IPS DF 6.9 (cell line): ENCODE measurements around the gene NRG3.

ENCODE experiments used
- DNase-seq: peaks from one replicate; pipeline ENCODE4 v3.0.0-alpha.2; 2013; ENCODE audit warnings: low read depth, low spot score
- H3K27ac ChIP-seq: one replicate; pipeline ENCODE4 v1.5.1; 2013; ENCODE audit warnings: low read length, control low read depth
- H3K27me3 ChIP-seq: 2 replicates; pipeline ENCODE4 v1.6.1; 2013; ENCODE audit warnings: mild to moderate bottlenecking, low read length; ENCODE audit not compliant: control insufficient read depth, insufficient read depth
- H3K36me3 ChIP-seq: 2 replicates; pipeline ENCODE4 v1.6.1; 2013; ENCODE audit warnings: low read length; ENCODE audit not compliant: control insufficient read depth, insufficient read depth
- H3K4me1 ChIP-seq: 2 replicates; pipeline ENCODE4 v1.6.1; 2013; ENCODE audit warnings: low read length; ENCODE audit not compliant: control insufficient read depth, insufficient read depth
- H3K4me3 ChIP-seq: 2 replicates; pipeline ENCODE4 v1.5.1; 2013; ENCODE audit warnings: mild to moderate bottlenecking, low read length
- H3K9me3 ChIP-seq: 2 replicates; pipeline ENCODE4 v1.6.1; 2013; ENCODE audit warnings: low read length, inconsistent platforms; ENCODE audit not compliant: control insufficient read depth, insufficient read depth
- WGBS: extraction: QIAGEN DNeasy Blood & Tissue Kit; methylation state at CpG from one replicate; pipeline ENCODE4 v1.1.7; 2013; ENCODE audit warnings: mixed read lengths, missing lambda C conversion rate; ENCODE audit not compliant: insufficient read length, insufficient coverage; 5-methylcytosine and 5-hydroxymethylcytosine counted together

Gene NRG3

GRCh38 chr10:82392533-82392932, 517.5 kb downstream of the NRG3 start:
- Histone ChIP-seq H3K4me3 (no peak overlapping the region), H3K36me3 (no peaks in the 10 kb centered on the region), H3K27me3 (no peaks in the 10 kb centered on the region), H3K9me3 (no peaks in the 10 kb centered on the region), H3K27ac (no peak overlapping the region), H3K4me1 (no peaks in the 10 kb centered on the region)
- DNase-seq = no peak

GRCh38 chr10:82394122-82394521, 519.1 kb downstream of the NRG3 start:
- Histone ChIP-seq H3K27me3 (no peaks in the 10 kb centered on the region), H3K4me1 (peaks cover 3% of the 10 kb centered on the region; the same call in 1 of the 2 replicates), H3K4me3 (no peak overlapping the region), H3K27ac (no peak overlapping the region), H3K9me3 (no peaks in the 10 kb centered on the region), H3K36me3 (no peaks in the 10 kb centered on the region)
- no peak for DNase-seq
- WGBS = no CpG with 5 or more reads among the region's 5 CpGs

GRCh38 chr10:82394987-82395386, 520.0 kb downstream of the NRG3 start:
- no peak for DNase-seq
- no peaks in the 10 kb centered on the region for H3K27me3 ChIP-seq
- H3K27ac ChIP-seq = no peak overlapping the region
- no peaks in the 10 kb centered on the region for H3K36me3 ChIP-seq
- H3K9me3 ChIP-seq = no peaks in the 10 kb centered on the region
- peaks cover 3% of the 10 kb centered on the region; the same call in 1 of the 2 replicates for H3K4me1 ChIP-seq
- WGBS = no CpG with 5 or more reads among the region's 5 CpGs
- no peak overlapping the region for H3K4me3 ChIP-seq

- Histone ChIP-seq H3K27me3 (no peaks in the 10 kb centered on the region), H3K9me3 (no peaks in the 10 kb centered on the region), H3K4me1 (peaks cover 3% of the 10 kb centered on the region; the same call in 1 of the 2 replicates), H3K4me3 (no peak overlapping the region), H3K36me3 (no peaks in the 10 kb centered on the region), H3K27ac (no peak overlapping the region)
- no peak for DNase-seq
Measured at GRCh38 chr10:82396886-82397285, 521.9 kb downstream of the NRG3 start.

GRCh38 chr10:82397854-82398253, 522.9 kb downstream of the NRG3 start:
- WGBS = no CpG with 5 or more reads among the region's 1 CpG
- no peak overlapping the region for H3K4me3 ChIP-seq
- H3K27ac ChIP-seq = no peak overlapping the region
- H3K4me1 ChIP-seq = peaks cover 3% of the 10 kb centered on the region; the same call in 1 of the 2 replicates
- no peaks in the 10 kb centered on the region for H3K9me3 ChIP-seq
- no peak for DNase-seq
- no peaks in the 10 kb centered on the region for H3K27me3 ChIP-seq
- no peaks in the 10 kb centered on the region for H3K36me3 ChIP-seq

- H3K4me1 ChIP-seq = peaks cover 3% of the 10 kb centered on the region; the same call in 1 of the 2 replicates
- H3K27me3 ChIP-seq = no peaks in the 10 kb centered on the region
- H3K4me3 ChIP-seq = no peak overlapping the region
- no peaks in the 10 kb centered on the region for H3K36me3 ChIP-seq
- no CpG with 5 or more reads among the region's 2 CpGs for WGBS
- no peaks in the 10 kb centered on the region for H3K9me3 ChIP-seq
- H3K27ac ChIP-seq = no peak overlapping the region
- DNase-seq = no peak
Measured at GRCh38 chr10:82399850-82400249, 524.9 kb downstream of the NRG3 start.

- no peak overlapping the region for H3K4me3 ChIP-seq
- H3K36me3 ChIP-seq = no peaks in the 10 kb centered on the region
- no peaks in the 10 kb centered on the region for H3K27me3 ChIP-seq
- no CpG with 5 or more reads among the region's 1 CpG for WGBS
- H3K27ac ChIP-seq = no peak overlapping the region
- no peak for DNase-seq
- peaks cover 3% of the 10 kb centered on the region; the same call in 1 of the 2 replicates for H3K4me1 ChIP-seq
- no peaks in the 10 kb centered on the region for H3K9me3 ChIP-seq
Measured at GRCh38 chr10:82400841-82401240, 525.8 kb downstream of the NRG3 start.

- no CpG with 5 or more reads among the region's 4 CpGs for WGBS
- no peak for DNase-seq
Measured at GRCh38 chr10:82402906-82403401, 528.0 kb downstream of the NRG3 start.

GRCh38 chr10:82409671-82410070, 534.7 kb downstream of the NRG3 start:
- Histone ChIP-seq H3K36me3 (no peaks in the 10 kb centered on the region), H3K4me3 (no peak overlapping the region), H3K4me1 (no peaks in the 10 kb centered on the region), H3K27ac (no peak overlapping the region), H3K9me3 (no peaks in the 10 kb centered on the region), H3K27me3 (no peaks in the 10 kb centered on the region)
- no peak for DNase-seq
- WGBS = no CpG with 5 or more reads among the region's 2 CpGs

More at GRCh38 chr10:82402906-82403401, 528.0 kb downstream of the NRG3 start:
- Histone ChIP-seq H3K4me3 (no peak overlapping the region), H3K9me3 (no peaks in the 10 kb centered on the region), H3K4me1 (peaks cover 1% of the 10 kb centered on the region; the same call in 1 of the 2 replicates), H3K27me3 (no peaks in the 10 kb centered on the region), H3K27ac (no peak overlapping the region), H3K36me3 (no peaks in the 10 kb centered on the region)

- Histone ChIP-seq H3K4me3 (no peak overlapping the region), H3K9me3 (no peaks in the 10 kb centered on the region), H3K4me1 (no peaks in the 10 kb centered on the region), H3K36me3 (no peaks in the 10 kb centered on the region), H3K27me3 (no peaks in the 10 kb centered on the region), H3K27ac (no peak overlapping the region)
- WGBS = no CpG with 5 or more reads among the region's 4 CpGs
- DNase-seq = no peak
Measured at GRCh38 chr10:82411416-82411815, 536.4 kb downstream of the NRG3 start.

GRCh38 chr10:82420001-82420400, 545.0 kb downstream of the NRG3 start:
- DNase-seq = no peak
- Histone ChIP-seq H3K27ac (no peak overlapping the region), H3K4me3 (no peak overlapping the region), H3K27me3 (no peaks in the 10 kb centered on the region), H3K4me1 (no peaks in the 10 kb centered on the region; the same call in 1 of the 2 replicates), H3K36me3 (no peaks in the 10 kb centered on the region), H3K9me3 (no peaks in the 10 kb centered on the region)
- WGBS = no CpG with 5 or more reads among the region's 2 CpGs
